ENCODE measurements around the gene BTBD6.
A peak's percentile ranks its signal among the peaks of the same experiment; 100 is the strongest.
"Not testable (repeated sequence)": the region's sequence is repeated elsewhere in the genome, so short reads cannot be mapped to it uniquely, and the experiment has no call there.

Gene BTBD6

GRCh38 chr14:105274637-105275036 is 26.3 kb downstream of the BTBD6 start:
- FAIRE-seq: no peak

GRCh38 chr14:105275267-105275946 is 27.1 kb downstream of the BTBD6 start:
- no peak for FAIRE-seq

- not testable (repeated sequence) for FAIRE-seq
Observed at GRCh38 chr14:105277448-105277847, 29.1 kb downstream of the BTBD6 start.

- no peak for FAIRE-seq
Observed at GRCh38 chr14:105279642-105280361, 31.5 kb downstream of the BTBD6 start.

- FAIRE-seq: no peak
Observed at GRCh38 chr14:105280525-105280924, 32.2 kb downstream of the BTBD6 start.

GRCh38 chr14:105281371-105282097 is 33.2 kb downstream of the BTBD6 start:
- FAIRE-seq: peak; percentile 90

GRCh38 chr14:105282098-105282725 is 33.9 kb downstream of the BTBD6 start:
- no peak for FAIRE-seq

GRCh38 chr14:105283028-105283427 is 34.7 kb downstream of the BTBD6 start:
- no peak for FAIRE-seq

GRCh38 chr14:105283899-105284298 is 35.6 kb downstream of the BTBD6 start:
- FAIRE-seq: no peak

- no peak for FAIRE-seq
Observed at GRCh38 chr14:105285174-105285573, 36.8 kb downstream of the BTBD6 start.

GRCh38 chr14:105286759-105287144 is 38.4 kb downstream of the BTBD6 start:
- no peak for FAIRE-seq

- no peak for FAIRE-seq
Observed at GRCh38 chr14:105287249-105288102, 39.1 kb downstream of the BTBD6 start.

GRCh38 chr14:105288936-105289335 is 40.6 kb downstream of the BTBD6 start:
- FAIRE-seq: not testable (repeated sequence)

GRCh38 chr14:105290621-105291346 is 42.5 kb downstream of the BTBD6 start:
- FAIRE-seq: no peak

GRCh38 chr14:105292826-105293711 is 44.7 kb downstream of the BTBD6 start:
- no peak for FAIRE-seq

- FAIRE-seq: no peak
Observed at GRCh38 chr14:105294142-105294597, 45.8 kb downstream of the BTBD6 start.

GRCh38 chr14:105297311-105297710 is 49.0 kb downstream of the BTBD6 start:
- not testable (repeated sequence) for FAIRE-seq

- FAIRE-seq: no peak
Observed at GRCh38 chr14:105299654-105300541, 51.6 kb downstream of the BTBD6 start.

All from A204.1 (cell line).